HAP-1 (cell line): ENCODE results near the gene CHST13.

ENCODE experiments used
- DNase-seq, 2 experiments: peaks; one replicate each; pipeline ENCODE4 v3.0.0-alpha.2; 2016 to 2020; ENCODE audit warnings: low spot score in 2 of 2
- H3K27me3 ChIP-seq: fragments of 250-450 bp; sonication (Bioruptor Pico); 2 replicates; pipeline ENCODE4 v1.5.1; 2020; ENCODE audit warnings: low read depth, mild to moderate bottlenecking, moderate library complexity
- H3K36me3 ChIP-seq: fragments of 250-450 bp; sonication (Bioruptor Pico); replicated peaks from 2 replicates; pipeline ENCODE4 v1.5.1; 2020; ENCODE audit warnings: mild to moderate bottlenecking
- H3K4me1 ChIP-seq: fragments of 250-450 bp; sonication (Bioruptor Pico); 2 replicates; pipeline ENCODE4 v1.5.1; 2020; ENCODE audit warnings: mild to moderate bottlenecking
- H3K4me3 ChIP-seq: fragments of 250-450 bp; sonication (Bioruptor Pico); 2 replicates; pipeline ENCODE4 v1.5.1; 2020; ENCODE audit warnings: mild to moderate bottlenecking, moderate library complexity
- H3K9me3 ChIP-seq: fragments of 250-450 bp; sonication (Bioruptor Pico); 2 replicates; pipeline ENCODE4 v1.5.1; 2020; ENCODE audit warnings: mild to moderate bottlenecking, moderate library complexity
- in situ Hi-C: fragments of 300-500 bp; cut with MboI; formaldehyde crosslinking; loops from 3 replicates; pipeline ENCODE4 v1.14.3; 2020; ENCODE audit warnings: low sequenced_read_pairs, inconsistent platforms, mixed read lengths

The CHST13 gene, protein sequence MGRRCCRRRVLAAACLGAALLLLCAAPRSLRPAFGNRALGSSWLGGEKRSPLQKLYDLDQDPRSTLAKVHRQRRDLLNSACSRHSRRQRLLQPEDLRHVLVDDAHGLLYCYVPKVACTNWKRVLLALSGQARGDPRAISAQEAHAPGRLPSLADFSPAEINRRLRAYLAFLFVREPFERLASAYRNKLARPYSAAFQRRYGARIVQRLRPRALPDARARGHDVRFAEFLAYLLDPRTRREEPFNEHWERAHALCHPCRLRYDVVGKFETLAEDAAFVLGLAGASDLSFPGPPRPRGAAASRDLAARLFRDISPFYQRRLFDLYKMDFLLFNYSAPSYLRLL

DNA sequence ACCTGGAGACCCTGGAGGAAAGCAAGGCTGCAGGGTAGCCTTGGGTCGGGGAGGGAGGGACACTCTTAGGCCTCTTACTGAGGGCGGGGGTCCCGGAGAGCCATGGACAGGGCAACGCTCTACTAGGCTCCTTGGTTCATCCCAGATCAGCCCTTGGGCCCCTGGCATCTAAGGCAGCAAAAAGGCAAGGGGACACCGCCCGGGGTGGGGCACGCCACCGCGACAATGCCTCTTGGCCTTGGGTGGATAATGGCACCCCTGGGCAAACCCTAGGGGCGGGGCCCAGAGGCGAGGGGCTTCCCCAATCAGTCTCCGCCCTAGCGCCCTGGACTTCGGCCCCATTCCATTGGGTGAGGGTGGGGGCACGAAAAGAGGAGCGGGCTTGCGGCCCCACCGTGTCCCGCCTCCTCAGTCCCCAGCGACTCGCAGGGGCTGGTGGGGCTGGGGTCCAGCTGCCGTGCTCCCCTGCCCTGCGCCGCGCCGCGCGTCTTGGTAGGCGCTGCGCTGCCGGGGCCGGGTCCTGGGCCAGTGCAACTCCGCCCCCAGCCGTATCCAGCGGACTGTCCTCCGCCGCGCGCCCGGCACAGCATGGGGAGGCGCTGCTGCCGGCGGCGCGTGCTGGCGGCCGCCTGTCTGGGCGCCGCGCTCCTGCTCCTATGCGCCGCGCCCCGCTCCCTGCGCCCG is at the start of gene CHST13:
Gene CHST13 (plus strand): TSS at position 411 of the 684 bp plus-strand sequence. CDS start 178 bp downstream, at position 589.
- Histone ChIP-seq H3K27me3 (no peaks in the 10 kb centered on the region), H3K9me3 (no peaks in the 10 kb centered on the region), H3K4me3 (peak within 1 kb of the TSS; percentile 40), H3K4me1 (no peaks in the 10 kb centered on the region), H3K36me3 (no peaks in the 10 kb centered on the region)
- peak; percentile 42 to 76 for DNase-seq
- in situ Hi-C loops: no loop called here

DNA sequence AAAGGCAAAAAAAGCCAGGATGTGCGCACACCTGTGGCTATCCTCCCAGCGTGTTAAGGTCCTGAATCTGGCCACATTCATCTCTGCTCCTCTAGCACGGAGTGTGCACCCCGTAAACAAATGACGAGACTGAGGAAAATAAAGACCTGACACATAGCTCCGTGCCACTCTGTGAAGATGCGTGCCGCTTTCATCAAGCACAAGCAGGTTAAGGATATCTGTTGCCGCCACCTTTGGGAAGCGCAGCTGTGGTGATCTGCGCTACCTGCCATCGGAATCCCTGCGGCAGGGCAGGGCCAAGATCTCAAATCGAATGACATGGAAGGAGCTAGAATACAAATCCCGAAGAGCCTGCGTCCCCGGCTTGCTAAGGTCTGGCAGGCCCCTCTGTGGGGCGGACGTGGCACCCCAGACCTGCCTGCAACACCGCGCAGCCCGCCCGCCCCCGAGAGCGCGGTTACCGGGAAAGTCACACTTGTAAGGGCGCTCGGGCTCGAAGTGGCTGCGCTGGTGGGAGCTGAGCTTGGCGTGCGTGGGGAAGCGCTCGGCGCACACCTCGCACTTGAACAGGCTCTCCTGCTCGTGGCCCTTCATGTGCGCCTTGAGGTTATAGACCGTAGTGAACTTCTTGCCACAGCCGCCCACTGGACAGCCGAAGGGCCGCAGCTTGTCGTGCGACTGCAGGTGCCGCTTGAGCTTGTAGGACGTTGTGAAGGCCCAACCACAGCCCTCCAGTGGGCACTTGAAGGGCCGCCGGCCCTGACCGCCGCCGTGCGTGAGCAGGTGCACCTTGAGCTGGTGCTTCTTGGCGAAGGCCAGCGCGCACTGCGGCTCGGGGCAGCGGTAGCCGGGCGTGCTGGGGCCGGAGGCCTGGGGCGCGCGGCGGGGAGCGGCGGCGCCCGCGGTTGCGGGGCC is 49.2 kb upstream of the CHST13 start:
- in situ Hi-C loops: no loop called here
- peak in 1 of 2 experiments; percentile 56 for DNase-seq
- Histone ChIP-seq H3K4me3 (peak overlapping the region; percentile 65), H3K36me3 (peaks cover 20% of the 10 kb centered on the region), H3K27me3 (no peaks in the 10 kb centered on the region), H3K9me3 (no peaks in the 10 kb centered on the region), H3K4me1 (peaks cover 16% of the 10 kb centered on the region)

DNA sequence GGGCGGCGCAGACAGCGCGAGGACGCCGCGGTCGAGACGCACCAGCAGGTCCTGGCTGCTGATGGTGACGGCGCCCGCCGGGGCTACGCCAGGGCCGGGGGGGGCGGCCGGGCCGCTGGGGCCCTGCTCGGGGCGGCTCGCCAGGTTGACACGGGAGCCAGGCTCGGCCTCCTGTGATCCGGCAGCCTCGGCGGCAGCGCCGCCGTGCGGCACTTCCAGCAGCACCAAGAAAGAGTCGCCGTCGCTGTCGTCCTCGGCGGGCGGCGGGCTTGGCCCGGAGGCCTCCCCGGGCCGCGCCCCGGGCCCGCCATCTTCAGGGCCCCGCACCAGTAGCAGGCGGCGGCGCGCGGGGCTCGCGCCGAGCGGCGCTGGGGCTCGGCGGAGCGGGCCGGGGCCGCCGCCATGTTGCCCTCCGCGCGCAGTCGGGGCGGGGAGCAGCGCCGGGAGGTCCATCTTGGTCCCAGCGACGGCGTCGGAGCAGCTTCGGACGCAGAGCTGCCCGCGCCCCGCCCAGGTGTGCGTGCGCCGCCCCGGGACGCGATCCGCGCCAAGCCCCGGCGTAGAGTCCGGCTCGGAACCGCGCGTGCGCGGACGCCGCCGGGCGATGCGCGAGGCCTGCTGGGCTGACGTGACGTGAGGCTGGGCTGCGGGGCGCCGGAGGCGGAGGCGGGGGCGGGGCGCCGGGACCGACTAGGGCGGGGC is 48.4 kb upstream of the CHST13 start, which contains the start of gene ZXDC:
Gene ZXDC (minus strand): TSS at position 479 of the 702 bp plus-strand sequence. CDS start 26 bp downstream, at position 453.
- H3K4me3 ChIP-seq: peak within 1 kb of the TSS; percentile 65
- H3K27me3 ChIP-seq: no peaks in the 10 kb centered on the region
- H3K36me3 ChIP-seq: peaks cover 12% of the 10 kb centered on the region
- in situ Hi-C loops: no loop called here
- DNase-seq: peak; percentile 84 to 93
- H3K9me3 ChIP-seq: no peaks in the 10 kb centered on the region
- H3K4me1 ChIP-seq: peaks cover 16% of the 10 kb centered on the region

DNA sequence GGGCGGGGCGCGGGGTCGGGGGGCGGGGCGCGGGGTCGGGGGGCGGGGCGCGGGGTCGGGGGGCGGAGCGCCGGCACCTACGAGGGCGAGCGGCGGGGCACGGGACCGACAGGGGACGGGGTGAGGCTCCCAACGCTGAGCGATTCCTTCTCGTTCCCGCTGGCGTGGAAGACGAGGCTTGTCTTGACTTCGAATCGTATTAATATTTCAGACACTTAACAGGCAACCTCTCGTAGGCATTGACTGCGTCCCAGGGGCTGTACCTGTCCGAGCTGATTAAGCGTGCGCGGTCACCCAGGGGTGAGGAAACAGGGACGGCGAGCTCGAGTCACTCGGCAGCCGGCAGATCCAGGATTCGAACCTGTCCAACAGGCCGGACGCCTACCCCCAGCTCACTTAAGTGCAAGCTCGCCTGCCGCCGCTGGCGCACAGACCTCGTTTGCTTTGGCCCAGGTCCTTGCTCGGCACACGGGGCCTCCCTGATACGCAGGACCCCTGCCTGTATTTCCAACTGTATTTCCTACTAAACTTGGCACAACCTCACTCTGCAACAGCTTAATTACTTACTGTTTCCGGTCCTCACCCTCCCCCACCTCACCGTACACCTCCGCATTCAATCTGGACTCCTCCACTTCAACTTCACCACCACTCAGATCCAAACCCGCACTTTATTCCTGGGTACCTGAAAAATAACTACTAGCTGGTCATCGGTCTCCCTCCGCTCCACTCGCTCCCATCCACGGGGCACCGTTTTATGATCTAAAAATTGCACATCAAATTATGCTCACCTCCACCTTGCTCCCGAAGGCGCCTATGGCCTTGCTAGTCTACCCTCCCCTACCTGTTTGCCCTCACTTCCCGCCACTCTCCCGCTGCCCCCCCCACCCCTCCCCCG is 47.5 kb upstream of the CHST13 start:
- H3K4me3 ChIP-seq: peak overlapping the region; percentile 38
- H3K9me3 ChIP-seq: no peaks in the 10 kb centered on the region
- peaks cover 4% of the 10 kb centered on the region for H3K36me3 ChIP-seq
- in situ Hi-C loops: no loop called here
- peaks cover 16% of the 10 kb centered on the region for H3K4me1 ChIP-seq
- no peaks in the 10 kb centered on the region for H3K27me3 ChIP-seq
- no peak for DNase-seq

DNA sequence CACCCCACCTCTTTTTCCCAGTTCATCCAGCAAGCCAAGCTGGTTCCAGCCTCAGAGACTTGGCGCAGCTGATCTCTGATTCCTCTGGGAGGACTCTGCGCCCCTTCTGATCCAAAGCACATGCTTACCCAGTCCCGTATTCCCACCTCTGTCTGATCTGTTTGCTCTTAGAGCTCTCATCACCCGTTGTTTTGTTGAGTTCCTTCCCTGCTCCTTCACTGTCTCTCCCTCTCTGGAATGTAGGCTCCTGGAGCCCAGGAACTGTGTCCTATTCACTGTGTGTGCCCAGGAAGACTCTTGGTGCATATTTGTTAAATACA is 46.9 kb upstream of the CHST13 start:
- in situ Hi-C loops: no loop called here
- H3K36me3 ChIP-seq: no peaks in the 10 kb centered on the region
- H3K4me3 ChIP-seq: no peak overlapping the region
- H3K9me3 ChIP-seq: no peaks in the 10 kb centered on the region
- DNase-seq: no peak
- H3K27me3 ChIP-seq: no peaks in the 10 kb centered on the region
- peaks cover 14% of the 10 kb centered on the region for H3K4me1 ChIP-seq

DNA sequence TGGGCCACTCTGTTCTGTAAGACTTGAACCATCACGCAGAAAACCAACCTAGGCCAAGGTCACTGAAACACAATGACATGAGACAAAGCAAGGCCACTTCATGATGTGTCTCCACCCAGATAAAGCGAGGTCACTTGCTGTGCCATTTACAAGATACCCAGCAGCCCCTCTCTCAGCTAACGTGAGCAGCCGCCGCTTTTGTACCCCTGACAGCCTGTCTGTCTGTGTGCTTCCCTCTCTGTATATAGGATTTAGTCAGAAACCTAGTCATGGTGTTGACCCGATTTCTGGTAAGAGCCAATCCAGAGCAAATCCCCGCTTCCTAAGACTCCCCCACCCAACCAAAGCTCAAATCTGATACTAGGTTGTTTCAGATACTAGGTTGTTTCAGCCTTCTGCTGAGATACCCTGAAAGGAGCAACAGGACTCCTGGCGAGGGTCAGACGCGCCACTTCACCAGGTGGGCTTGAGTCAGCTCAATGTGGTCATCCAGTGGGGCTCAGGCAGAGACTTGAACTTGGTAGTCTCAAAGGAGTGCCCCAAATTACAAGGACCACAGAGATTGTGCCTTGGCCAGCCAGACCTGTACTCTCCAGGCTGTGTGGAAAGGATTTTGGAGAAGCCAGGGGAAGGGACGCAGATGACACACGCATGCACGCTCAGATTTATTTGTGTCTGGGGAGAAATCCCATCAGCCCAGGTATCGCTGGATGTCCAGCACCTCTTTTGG is 45.2 kb upstream of the CHST13 start:
- Histone ChIP-seq H3K4me3 (no peak overlapping the region), H3K27me3 (no peaks in the 10 kb centered on the region), H3K36me3 (no peaks in the 10 kb centered on the region), H3K9me3 (no peaks in the 10 kb centered on the region), H3K4me1 (no peaks in the 10 kb centered on the region)
- in situ Hi-C loops: no loop called here
- DNase-seq: no peak

DNA sequence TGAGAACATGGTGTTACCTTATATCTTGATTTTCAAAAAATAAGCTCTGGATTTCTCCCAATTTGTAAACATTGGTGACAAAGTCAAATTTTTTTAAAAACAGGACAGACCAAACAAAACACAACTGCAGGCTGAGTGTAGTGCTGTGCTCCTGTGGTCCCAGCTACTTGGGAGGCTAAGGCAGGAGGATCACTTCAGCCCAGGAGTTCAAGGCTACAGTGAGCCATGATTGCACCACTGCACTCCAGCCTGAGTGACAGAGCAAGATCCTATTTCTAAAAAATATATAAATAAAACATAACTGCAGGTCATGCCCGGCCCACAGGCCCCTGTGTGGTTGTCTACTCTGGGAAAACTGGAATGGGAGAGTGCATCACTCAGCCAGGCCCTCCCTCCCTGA is 44.3 kb upstream of the CHST13 start:
- in situ Hi-C loops: no loop called here
- Histone ChIP-seq H3K4me3 (no peak overlapping the region), H3K4me1 (peaks cover under 1% of the 10 kb centered on the region; the same call in 1 of the 2 replicates)

DNA sequence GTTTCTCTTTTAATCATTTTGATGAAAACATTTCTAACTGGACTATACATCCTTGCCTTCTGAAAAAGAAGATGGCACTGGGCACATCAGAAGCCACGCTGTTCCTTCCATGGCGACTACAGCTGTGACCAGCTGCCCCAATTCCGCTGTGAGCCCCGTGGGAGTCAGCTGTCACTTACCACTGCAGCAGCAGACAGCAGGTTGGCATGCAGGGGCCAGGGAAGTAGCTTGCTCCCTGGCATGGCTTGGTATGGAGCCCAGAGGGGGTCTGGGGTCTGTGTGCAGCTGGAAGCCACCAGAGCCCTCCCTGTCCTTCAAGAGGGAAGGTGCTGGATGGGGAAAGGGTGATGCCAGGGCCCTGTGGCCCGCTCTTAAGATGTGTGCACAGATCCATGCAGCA is 43.7 kb upstream of the CHST13 start:
- Histone ChIP-seq H3K9me3 (no peaks in the 10 kb centered on the region), H3K27me3 (no peaks in the 10 kb centered on the region), H3K36me3 (no peaks in the 10 kb centered on the region), H3K4me1 (peaks cover 6% of the 10 kb centered on the region), H3K4me3 (no peak overlapping the region)
- in situ Hi-C loops: no loop called here
- no peak for DNase-seq

More for the DNA sequence above, 44.3 kb upstream of the CHST13 start:
- no peak for DNase-seq
- Histone ChIP-seq H3K27me3 (no peaks in the 10 kb centered on the region), H3K9me3 (no peaks in the 10 kb centered on the region), H3K36me3 (no peaks in the 10 kb centered on the region)

DNA sequence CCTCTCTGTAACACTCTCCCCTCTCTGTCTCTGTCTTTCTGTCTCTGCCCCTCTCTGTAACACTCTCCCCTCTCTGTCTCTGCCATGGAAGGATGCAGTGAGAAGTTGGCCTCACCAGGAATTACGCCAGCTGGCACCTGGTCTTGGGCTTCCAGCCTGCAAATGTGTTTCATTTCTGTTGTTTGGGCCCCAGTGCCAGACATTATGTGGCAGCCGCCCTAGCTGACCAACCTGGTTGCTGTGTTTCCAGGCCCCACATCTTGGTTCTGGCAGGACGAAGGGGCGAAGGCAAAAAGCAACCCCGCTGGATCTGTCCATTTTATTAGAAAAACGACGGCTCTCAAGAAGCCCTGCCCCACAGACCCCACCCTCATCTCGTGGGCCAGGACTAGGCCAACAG is 43.1 kb upstream of the CHST13 start:
- Histone ChIP-seq H3K9me3 (no peaks in the 10 kb centered on the region), H3K27me3 (no peaks in the 10 kb centered on the region), H3K4me1 (peaks cover 12% of the 10 kb centered on the region), H3K4me3 (no peak overlapping the region), H3K36me3 (no peaks in the 10 kb centered on the region)
- in situ Hi-C loops: no loop called here
- DNase-seq: no peak

DNA sequence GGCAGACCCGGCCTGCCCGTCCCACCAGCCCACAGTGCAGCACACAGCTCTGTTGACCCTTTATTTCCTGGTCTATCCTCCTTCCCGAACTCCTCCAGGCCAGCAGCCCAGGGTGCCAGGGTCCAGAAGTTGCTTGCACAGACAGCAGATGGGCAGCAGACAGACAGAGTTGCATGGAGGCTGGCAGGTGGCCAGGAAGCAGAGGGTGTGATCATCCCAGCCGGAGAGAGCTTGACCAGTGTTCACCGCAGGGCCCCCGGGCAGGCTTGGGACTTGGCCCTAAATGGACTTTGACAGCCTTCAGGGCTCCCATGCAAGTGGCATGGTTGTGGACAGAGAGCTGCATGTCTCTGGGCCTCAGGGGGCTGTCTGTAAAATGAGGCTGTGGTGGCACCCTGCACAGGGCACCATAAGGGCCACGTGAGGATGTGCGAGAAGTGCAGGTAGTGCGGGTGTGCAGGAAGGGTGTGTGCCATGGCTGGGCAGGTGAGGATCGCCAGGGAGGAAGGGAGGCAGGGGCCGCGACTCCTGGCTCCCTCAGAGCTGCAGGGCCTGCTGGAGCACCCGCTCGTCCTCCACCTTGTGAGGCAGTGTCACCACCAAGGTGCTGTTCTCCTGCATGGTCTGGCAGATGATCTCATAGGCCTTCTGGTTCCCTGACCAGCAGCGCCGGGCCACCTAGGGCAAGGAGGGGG is 42.0 kb upstream of the CHST13 start:
- no peak for DNase-seq
- in situ Hi-C loops: no loop called here
- H3K27me3 ChIP-seq: no peaks in the 10 kb centered on the region

DNA sequence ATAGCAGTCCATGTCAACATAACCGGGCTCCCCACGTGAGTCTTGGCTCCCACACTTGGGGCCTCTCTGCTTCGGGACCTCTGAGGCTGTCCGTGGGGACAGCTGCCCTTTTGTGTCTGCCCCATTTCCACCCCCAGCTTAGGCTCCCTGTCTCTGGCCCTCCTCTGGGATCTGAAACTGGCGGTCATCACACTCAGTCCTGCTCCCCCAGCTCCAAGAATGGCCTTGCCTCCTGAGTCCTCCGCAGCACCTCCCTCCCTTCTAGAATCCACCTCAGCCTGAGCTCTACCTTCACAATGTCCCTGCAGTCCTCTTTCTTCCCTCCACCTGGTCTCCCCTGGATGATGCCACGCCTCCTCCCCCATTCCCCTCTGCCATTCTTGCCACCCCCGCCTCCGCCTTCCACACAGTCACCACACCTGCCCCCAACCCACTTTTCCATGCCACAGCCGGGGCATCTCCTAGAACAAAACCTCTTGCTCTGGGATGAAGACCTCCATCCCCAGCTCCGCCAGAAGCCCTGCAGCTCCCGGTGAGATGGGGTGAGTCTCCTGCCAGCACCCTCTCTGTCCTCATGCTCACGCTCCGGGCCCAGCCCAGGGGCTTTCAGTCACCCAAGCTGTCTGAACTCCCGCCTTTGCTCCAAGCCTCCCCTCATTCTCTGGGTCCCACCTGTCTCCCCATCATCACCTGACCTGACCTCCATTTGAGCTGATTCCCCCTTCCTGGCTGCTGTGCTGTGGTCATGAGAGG is 41.3 kb upstream of the CHST13 start:
- in situ Hi-C loops: no loop called here
- Histone ChIP-seq H3K4me3 (no peak overlapping the region), H3K36me3 (no peaks in the 10 kb centered on the region), H3K27me3 (no peaks in the 10 kb centered on the region), H3K4me1 (peaks cover 12% of the 10 kb centered on the region), H3K9me3 (no peaks in the 10 kb centered on the region)
- no peak for DNase-seq

More for the DNA sequence above, 42.0 kb upstream of the CHST13 start:
- H3K9me3 ChIP-seq: no peaks in the 10 kb centered on the region
- H3K4me3 ChIP-seq: no peak overlapping the region
- no peaks in the 10 kb centered on the region for H3K36me3 ChIP-seq
- H3K4me1 ChIP-seq: peaks cover 12% of the 10 kb centered on the region
